ENCODE measurements around the gene BICRA. TPM values are rescaled to one million over a fixed set of nuclear protein-coding genes. Genes with fewer than 3 reads are reported as not detected.

The BICRA gene
- total RNA-seq, 1 experiment from 2014 or later: 14.4 TPM

- CTCF ChIA-PET: interaction anchor here (0.6 kb wide), 1 partner anchor 174 kb away, joined by 4 read pairs; no protein-coding TSS in a partner anchor
- TF ChIP-seq EZH2 (IDR thresholded peaks at IDR 0.05; ENCODE audit: low read depth) (no peak), CTCF (conservative IDR thresholded peaks at IDR 0.05) (no peak)
- no TSS peak for BruUV-seq (replicated peaks)
These were observed 94.4 kb downstream of the BICRA start for GRCh38 chr19:47703301-47703700.

GRCh38 chr19:47704024-47704423, 95.1 kb downstream of the BICRA start:
- intact Hi-C loops (cut with micrococcal nuclease; ENCODE audit: unreplicated experiment): loop anchor here (10.0 kb wide), 1 partner anchor 419 kb away; no protein-coding TSS in a partner anchor
- Histone ChIP-seq H3K9me3 (ENCODE audit: insufficient read depth, low read depth) (no peaks in the 10 kb centered on the region), H3K4me2 (no peak overlapping the region), H3K27ac (no peak overlapping the region), H3K27me3 (ENCODE audit: insufficient read depth, low read depth) (no peaks in the 10 kb centered on the region), H3K79me2 (ENCODE audit: low read depth) (no peaks in the 10 kb centered on the region), H4K20me1 (ENCODE audit: insufficient read depth) (no peaks in the 10 kb centered on the region), H3K4me1 (replicated peaks; ENCODE audit: insufficient read depth) (no peaks in the 10 kb centered on the region), H3K4me3 (no peak overlapping the region), H3F3A (ENCODE audit: insufficient read depth, low read depth) (peaks cover 27% of the 10 kb centered on the region), H2AFZ (no peak overlapping the region), H3K36me3 (ENCODE audit: low read depth) (no peaks in the 10 kb centered on the region), H3K9me2 (ENCODE audit: insufficient read depth) (no peaks in the 10 kb centered on the region)
- no TSS peak for BruUV-seq (replicated peaks)
- DNase-seq: no peak
- ChIA-PET POLR2A (ENCODE audit: unreplicated experiment) (no interaction called here), CTCF (no interaction called here)
- no peak for TF ChIP-seq EZH2 (IDR thresholded peaks at IDR 0.05; ENCODE audit: low read depth)
- TF ChIP-seq CTCF (conservative IDR thresholded peaks at IDR 0.05): no peak

More at GRCh38 chr19:47703301-47703700, 94.4 kb downstream of the BICRA start:
- POLR2A ChIA-PET (ENCODE audit: unreplicated experiment): interaction anchor here (0.7 kb wide), 1 partner anchor 79 kb away, joined by 10 read pairs; no protein-coding TSS in a partner anchor
- Histone ChIP-seq H3K9me3 (ENCODE audit: insufficient read depth, low read depth) (no peaks in the 10 kb centered on the region), H3K9me2 (ENCODE audit: insufficient read depth) (no peaks in the 10 kb centered on the region), H3K27me3 (ENCODE audit: insufficient read depth, low read depth) (no peaks in the 10 kb centered on the region), H3K4me1 (replicated peaks; ENCODE audit: insufficient read depth) (no peaks in the 10 kb centered on the region), H4K20me1 (ENCODE audit: insufficient read depth) (no peaks in the 10 kb centered on the region), H3K79me2 (ENCODE audit: low read depth) (no peaks in the 10 kb centered on the region), H2AFZ (no peak overlapping the region), H3K36me3 (ENCODE audit: low read depth) (no peaks in the 10 kb centered on the region), H3K4me3 (no peak overlapping the region), H3F3A (ENCODE audit: insufficient read depth, low read depth) (peaks cover 27% of the 10 kb centered on the region), H3K4me2 (no peak overlapping the region), H3K27ac (no peak overlapping the region)
- DNase-seq: no peak
- intact Hi-C loops (cut with micrococcal nuclease; ENCODE audit: unreplicated experiment): loop anchor here (10.0 kb wide), 1 partner anchor 418 kb away; no protein-coding TSS in a partner anchor

GRCh38 chr19:47704656-47705055, 95.7 kb downstream of the BICRA start:
- TF ChIP-seq CTCF (conservative IDR thresholded peaks at IDR 0.05): no peak
- CTCF ChIA-PET: interaction anchor here (0.6 kb wide), 1 partner anchor 164 kb away, joined by 3 read pairs; no protein-coding TSS in a partner anchor

More at GRCh38 chr19:47704656-47705055, 95.7 kb downstream of the BICRA start:
- Histone ChIP-seq H3K79me2 (ENCODE audit: low read depth) (no peaks in the 10 kb centered on the region), H3K4me1 (replicated peaks; ENCODE audit: insufficient read depth) (no peaks in the 10 kb centered on the region), H3K4me2 (no peak overlapping the region), H3F3A (ENCODE audit: insufficient read depth, low read depth) (peaks cover 27% of the 10 kb centered on the region), H4K20me1 (ENCODE audit: insufficient read depth) (no peaks in the 10 kb centered on the region), H3K9me2 (ENCODE audit: insufficient read depth) (no peaks in the 10 kb centered on the region), H3K4me3 (no peak overlapping the region), H2AFZ (no peak overlapping the region), H3K27me3 (ENCODE audit: insufficient read depth, low read depth) (no peaks in the 10 kb centered on the region), H3K36me3 (ENCODE audit: low read depth) (no peaks in the 10 kb centered on the region), H3K9me3 (ENCODE audit: insufficient read depth, low read depth) (no peaks in the 10 kb centered on the region), H3K27ac (no peak overlapping the region)
- intact Hi-C loops (cut with micrococcal nuclease; ENCODE audit: unreplicated experiment): loop anchor here (10.0 kb wide), 1 partner anchor 420 kb away; no protein-coding TSS in a partner anchor
- no peak for DNase-seq
- POLR2A ChIA-PET (ENCODE audit: unreplicated experiment): interaction anchor here (0.6 kb wide), 1 partner anchor 38 kb away, joined by 3 read pairs; no protein-coding TSS in a partner anchor
- no TSS peak for BruUV-seq (replicated peaks)
